IMR-90 (cell line): ENCODE results near the gene NELL2. TPM values are rescaled to one million over a fixed set of nuclear protein-coding genes. Genes with fewer than 3 reads are reported as not detected.

Source experiments
- ATAC-seq: fragments of 200-7000 bp; cut with Tn5 transposase; 2 replicates; pipeline ENCODE4 v1.9.1; 2020; ENCODE audit warnings: low read depth, mild to moderate bottlenecking, moderate library complexity
- BruUV-seq: library from RNA; stranded (reverse); fragments of 400-500 nt; replicated peaks from 2 replicates; lab custom pipeline; 2021; lab: Mats Ljungman, UMichigan
- CTCF ChIA-PET: fragments of 300-600 bp; formaldehyde crosslinking; extraction: SDS; loops from one replicate; lab custom pipeline; 2021; ENCODE audit warnings: antibody characterized with exemption; lab: Yijun Ruan, JAX
- POLR2A ChIA-PET: fragments of 300-600 bp; sonication (Branson Sonifier 250); formaldehyde crosslinking; loops from one replicate; lab custom pipeline; 2022; ENCODE audit warnings: antibody characterized with exemption; ENCODE audit not compliant: unreplicated experiment; lab: Charles Lee
- DNase-seq: peaks from one replicate; pipeline ENCODE4 v3.0.0; 2013
- H2AFZ ChIP-seq: replicated peaks from 2 replicates; pipeline ENCODE3; 2013; ENCODE audit warnings: low read length, mild to moderate bottlenecking; ENCODE audit not compliant: poor library complexity
- H2AK5ac ChIP-seq: 2 replicates; pipeline ENCODE4 v1.6.1; 2013; ENCODE audit warnings: low read depth, low read length, inconsistent platforms
- H2AK9ac ChIP-seq: replicated peaks from 2 replicates; pipeline ENCODE3; 2013; ENCODE audit warnings: mild to moderate bottlenecking, low read depth, low read length, moderate library complexity; ENCODE audit not compliant: poor library complexity
- H2BK120ac ChIP-seq: 2 replicates; pipeline ENCODE4 v1.6.1; 2013; ENCODE audit warnings: low read depth, low read length, inconsistent platforms
- H2BK15ac ChIP-seq: 3 replicates; pipeline ENCODE4 v1.6.1; 2013; ENCODE audit warnings: low read depth, low read length, inconsistent platforms
- H2BK20ac ChIP-seq: 2 replicates; pipeline ENCODE4 v1.6.1; 2013; ENCODE audit warnings: low read depth, mild to moderate bottlenecking, inconsistent platforms, low read length, moderate library complexity
- H2BK5ac ChIP-seq: 2 replicates; pipeline ENCODE4 v1.6.1; 2013; ENCODE audit warnings: mild to moderate bottlenecking, low read depth, low read length, inconsistent platforms; ENCODE audit not compliant: poor library complexity, severe bottlenecking
- H3K14ac ChIP-seq: replicated peaks from 2 replicates; pipeline ENCODE4 v1.6.1; 2013; ENCODE audit warnings: low read depth, low read length, inconsistent platforms
- H3K18ac ChIP-seq: 2 replicates; pipeline ENCODE4 v1.6.1; 2013; ENCODE audit warnings: low read depth, low read length, control low read depth
- H3K23ac ChIP-seq: 2 replicates; pipeline ENCODE4 v1.6.1; 2013; ENCODE audit warnings: low read depth, low read length, inconsistent platforms
- H3K27ac ChIP-seq: 2 replicates; pipeline ENCODE4 v1.5.1; 2013; ENCODE audit warnings: mild to moderate bottlenecking, control low read depth, low read length; ENCODE audit not compliant: insufficient read depth
- H3K27me3 ChIP-seq: 2 replicates; pipeline ENCODE4 v1.6.1; 2013; ENCODE audit warnings: low read length; ENCODE audit not compliant: control insufficient read depth, insufficient read depth
- H3K36me3 ChIP-seq: 2 replicates; pipeline ENCODE4 v1.6.1; 2013; ENCODE audit warnings: low read length, mixed read lengths; ENCODE audit not compliant: control insufficient read depth, insufficient read depth
- H3K4ac ChIP-seq: 2 replicates; pipeline ENCODE4 v1.6.1; 2013; ENCODE audit warnings: low read depth, low read length, inconsistent platforms
- H3K4me1 ChIP-seq: 2 replicates; pipeline ENCODE4 v1.6.1; 2013; ENCODE audit warnings: low read length, mixed read lengths; ENCODE audit not compliant: control insufficient read depth, insufficient read depth
- H3K4me2 ChIP-seq: 2 replicates; pipeline ENCODE4 v1.6.1; 2013; ENCODE audit warnings: low read depth, mild to moderate bottlenecking, control low read depth, low read length, moderate library complexity
- H3K4me3 ChIP-seq: 2 replicates; pipeline ENCODE4 v1.5.1; 2013; ENCODE audit warnings: low read depth, mild to moderate bottlenecking, control low read depth, low read length, moderate library complexity; ENCODE audit not compliant: insufficient read depth
- H3K56ac ChIP-seq: 2 replicates; pipeline ENCODE4 v1.6.1; 2013; ENCODE audit warnings: low read length, inconsistent platforms; ENCODE audit not compliant: insufficient read depth; ENCODE audit errors: extremely low read depth
- H3K79me1 ChIP-seq, 2 experiments: 2 replicates each; pipeline ENCODE4 v1.6.1; 2013; ENCODE audit warnings: low read length in 2 of 2, inconsistent platforms in 1 of 2, low read depth in 1 of 2
- H3K9ac ChIP-seq: 2 replicates; pipeline ENCODE4 v1.6.1; 2013; ENCODE audit warnings: low read depth, low read length, control low read depth
- H3K9me1 ChIP-seq: 2 replicates; pipeline ENCODE4 v1.6.1; 2013; ENCODE audit warnings: low read length, inconsistent platforms; ENCODE audit not compliant: insufficient read depth
- H3K9me3 ChIP-seq: 2 replicates; pipeline ENCODE4 v1.6.1; 2013; ENCODE audit warnings: low read length; ENCODE audit not compliant: control insufficient read depth, insufficient read depth
- H4K20me1 ChIP-seq: 2 replicates; pipeline ENCODE4 v1.6.1; 2013; ENCODE audit warnings: low read length, inconsistent platforms; ENCODE audit not compliant: insufficient read depth
- H4K5ac ChIP-seq: 2 replicates; pipeline ENCODE4 v1.6.1; 2013; ENCODE audit warnings: mild to moderate bottlenecking, low read depth, low read length, control low read depth
- H4K8ac ChIP-seq, 2 experiments: 2 replicates each; pipeline ENCODE4 v1.6.1; 2013; ENCODE audit warnings: low read depth in 2 of 2, low read length in 2 of 2, control low read depth in 1 of 2, inconsistent platforms in 1 of 2
- H4K91ac ChIP-seq: 2 replicates; pipeline ENCODE4 v1.6.1; 2013; ENCODE audit warnings: low read depth, low read length, inconsistent platforms; ENCODE audit not compliant: insufficient read depth
- BHLHE40 ChIP-seq: fragments of 150-350 bp; IDR thresholded peaks from 2 replicates; pipeline ENCODE4 v1.6.1; 2016; ENCODE audit warnings: mild to moderate bottlenecking, low read depth, low read length
- CEBPB ChIP-seq: IDR thresholded peaks from 2 replicates; pipeline ENCODE4 v1.6.1; 2012; ENCODE audit warnings: low read depth, low read length, improper control_type of control experiment
- CHD1 ChIP-seq: IDR thresholded peaks from 2 replicates; pipeline ENCODE4 v1.6.1; 2012; ENCODE audit warnings: low read depth, low read length, improper control_type of control experiment
- FOS ChIP-seq: fragments of 150-350 bp; IDR thresholded peaks from 2 replicates; pipeline ENCODE4 v1.6.1; 2016; ENCODE audit warnings: low read depth, low read length
- MAFK ChIP-seq: IDR thresholded peaks from 2 replicates; pipeline ENCODE4 v1.6.1; 2012; ENCODE audit warnings: low read depth, low read length, improper control_type of control experiment
- MXI1 ChIP-seq: IDR thresholded peaks from 2 replicates; pipeline ENCODE4 v1.6.1; 2012; ENCODE audit warnings: low read depth, mild to moderate bottlenecking, low read length, moderate library complexity, borderline replicate concordance
- NFE2L2 ChIP-seq: fragments of 150-350 bp; IDR thresholded peaks from 2 replicates; pipeline ENCODE4 v1.6.1; 2016; ENCODE audit warnings: low read depth, mild to moderate bottlenecking, low read length
- POLR2A ChIP-seq: IDR thresholded peaks from 2 replicates; pipeline ENCODE4 v1.6.1; 2012; ENCODE audit warnings: mild to moderate bottlenecking, low read depth, low read length
- RAD21 ChIP-seq: IDR thresholded peaks from 2 replicates; pipeline ENCODE4 v1.6.1; 2012; ENCODE audit warnings: low read length, improper control_type of control experiment
- RCOR1 ChIP-seq: IDR thresholded peaks from 2 replicates; pipeline ENCODE4 v1.6.1; 2012; ENCODE audit warnings: mild to moderate bottlenecking, low read length, improper control_type of control experiment; ENCODE audit not compliant: insufficient replicate concordance
- RFX5 ChIP-seq: IDR thresholded peaks from 2 replicates; pipeline ENCODE4 v1.8.0; 2012; ENCODE audit warnings: low read depth, mild to moderate bottlenecking, low read length, moderate library complexity
- SMC3 ChIP-seq: fragments of 150-350 bp; IDR thresholded peaks from 2 replicates; pipeline ENCODE4 v1.6.1; 2016; ENCODE audit warnings: low read depth, mild to moderate bottlenecking, antibody characterized with exemption, low read length, moderate library complexity
- WGBS, 2 experiments: methylation state at CpG; one replicate each; pipeline versions ENCODE4 v1.1.5 to v1.1.7; 2013; ENCODE audit warnings: missing lambda C conversion rate in 2 of 2; ENCODE audit not compliant: insufficient read length in 1 of 2; ENCODE audit errors: extremely low coverage in 2 of 2; 5-methylcytosine and 5-hydroxymethylcytosine counted together
- dilution Hi-C: fragments of 300-500 bp; cut with HindIII; formaldehyde crosslinking; loops from one replicate; pipeline ENCODE4 v1.14.3; 2018; ENCODE audit warnings: low sequenced_read_pairs; ENCODE audit not compliant: unreplicated experiment
- in situ Hi-C: fragments of 300-500 bp; cut with MboI; formaldehyde crosslinking; loops from 3 replicates; pipeline ENCODE4 v1.14.3; 2019; ENCODE audit warnings: low sequenced_read_pairs, inconsistent platforms, mixed read lengths
- intact Hi-C: fragments of 100-400 bp; cut with micrococcal nuclease; formaldehyde crosslinking; loops from 2 replicates; pipeline ENCODE4 v1.10.0; 2022
- polyA plus RNA-seq, 3 experiments: library from polyadenylated mRNA; depleted of rRNA; stranded (reverse); fragments of >200 nt; gene quantifications; 2 replicates each; pipeline ENCODE4 v1.2.3, GENCODE V29; 2012; ENCODE audit warnings: low replicate concordance in 1 of 3
- total RNA-seq: library from RNA; depleted of rRNA; stranded (reverse); fragments of >200 nt; gene quantifications from 2 replicates; pipeline ENCODE4 v1.2.3, GENCODE V29; 2012
- TF ChIP-seq, protein P1 (sequence below): conservative IDR thresholded peaks from 2 replicates; pipeline ENCODE4 v1.5.1; 2012; ENCODE audit warnings: mild to moderate bottlenecking, low read depth, low read length, improper control_type of control experiment
- TF ChIP-seq, protein P2 (sequence below): fragments of 150-350 bp; IDR thresholded peaks from 2 replicates; pipeline ENCODE4 v1.6.1; 2017; ENCODE audit warnings: mild to moderate bottlenecking, antibody characterized with exemption, low read length, low read depth
- TF ChIP-seq, protein P3 (sequence below): fragments of 150-350 bp; IDR thresholded peaks from 2 replicates; pipeline ENCODE4 v1.6.1; 2016; ENCODE audit warnings: low read depth, mild to moderate bottlenecking, low read length, moderate library complexity, borderline replicate concordance

Gene NELL2
- total and polyA plus RNA-seq, 2 of the 4 experiments (the other 2 are of a cell fraction) = 0.18 to 0.26 TPM

DNA sequence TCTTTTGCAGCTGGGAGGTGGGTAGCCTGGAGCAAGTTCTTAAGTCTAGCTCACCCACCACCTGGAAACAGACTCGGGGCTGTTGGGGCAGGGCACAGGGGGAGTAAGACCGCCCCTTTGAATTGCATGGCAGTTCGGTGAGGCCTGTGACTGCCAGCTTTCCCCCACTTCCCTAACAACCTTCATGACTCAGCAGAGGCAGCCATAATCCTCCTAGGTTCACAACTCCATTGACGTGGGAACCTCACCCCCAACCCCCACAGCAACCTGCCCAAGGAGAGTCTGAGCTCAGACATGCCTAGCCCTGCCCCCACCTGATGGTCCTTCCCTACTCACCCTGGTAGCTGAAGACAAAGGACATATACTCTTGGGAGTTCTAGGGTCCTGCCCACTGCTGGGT, 87.4 kb downstream of the NELL2 start:
- no peaks in the 10 kb centered on the region for H3K9me1 ChIP-seq
- no TSS peak for BruUV-seq
- no peaks in the 10 kb centered on the region for H3K4me1 ChIP-seq
- no peak overlapping the region for H2AFZ ChIP-seq
- H3K36me3 ChIP-seq = no peaks in the 10 kb centered on the region
- no peak overlapping the region for H3K4me2 ChIP-seq
- no peak overlapping the region for H2AK9ac ChIP-seq
- H3K4me3 ChIP-seq = no peak overlapping the region
- no peak overlapping the region for H3K9ac ChIP-seq
- no peak overlapping the region for H2AK5ac ChIP-seq
- H4K20me1 ChIP-seq = no peaks in the 10 kb centered on the region
- H4K5ac ChIP-seq = no peak overlapping the region
- ATAC-seq (no peak), DNase-seq (no peak)
- in situ Hi-C loops = no loop called here
- no peak overlapping the region for H3K14ac ChIP-seq
- H3K56ac ChIP-seq = no peak overlapping the region
- ChIA-PET CTCF (no interaction called here), POLR2A (no interaction called here)
- WGBS, 2 experiments = no CpG with 5 or more reads among the region's 4 CpGs
- no peak overlapping the region for H3K27ac ChIP-seq
- no peak overlapping the region for H2BK15ac ChIP-seq
- H3K23ac ChIP-seq = no peak overlapping the region
- H3K79me1 ChIP-seq = no peaks in the 10 kb centered on the region
- no peak overlapping the region for H3K4ac ChIP-seq
- no peaks in the 10 kb centered on the region for H3K27me3 ChIP-seq
- no peak overlapping the region for H2BK120ac ChIP-seq
- no peak for TF ChIP-seq MXI1
- TF ChIP-seq CHD1 = no peak
- no peak for TF ChIP-seq RCOR1
- TF ChIP-seq, protein P1, sequence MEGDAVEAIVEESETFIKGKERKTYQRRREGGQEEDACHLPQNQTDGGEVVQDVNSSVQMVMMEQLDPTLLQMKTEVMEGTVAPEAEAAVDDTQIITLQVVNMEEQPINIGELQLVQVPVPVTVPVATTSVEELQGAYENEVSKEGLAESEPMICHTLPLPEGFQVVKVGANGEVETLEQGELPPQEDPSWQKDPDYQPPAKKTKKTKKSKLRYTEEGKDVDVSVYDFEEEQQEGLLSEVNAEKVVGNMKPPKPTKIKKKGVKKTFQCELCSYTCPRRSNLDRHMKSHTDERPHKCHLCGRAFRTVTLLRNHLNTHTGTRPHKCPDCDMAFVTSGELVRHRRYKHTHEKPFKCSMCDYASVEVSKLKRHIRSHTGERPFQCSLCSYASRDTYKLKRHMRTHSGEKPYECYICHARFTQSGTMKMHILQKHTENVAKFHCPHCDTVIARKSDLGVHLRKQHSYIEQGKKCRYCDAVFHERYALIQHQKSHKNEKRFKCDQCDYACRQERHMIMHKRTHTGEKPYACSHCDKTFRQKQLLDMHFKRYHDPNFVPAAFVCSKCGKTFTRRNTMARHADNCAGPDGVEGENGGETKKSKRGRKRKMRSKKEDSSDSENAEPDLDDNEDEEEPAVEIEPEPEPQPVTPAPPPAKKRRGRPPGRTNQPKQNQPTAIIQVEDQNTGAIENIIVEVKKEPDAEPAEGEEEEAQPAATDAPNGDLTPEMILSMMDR = no peak
- TF ChIP-seq BHLHE40 = no peak
- TF ChIP-seq SMC3 = no peak
- no peak for TF ChIP-seq RAD21
- no peak for TF ChIP-seq CEBPB
- no peak for TF ChIP-seq FOS
- TF ChIP-seq, protein P2, sequence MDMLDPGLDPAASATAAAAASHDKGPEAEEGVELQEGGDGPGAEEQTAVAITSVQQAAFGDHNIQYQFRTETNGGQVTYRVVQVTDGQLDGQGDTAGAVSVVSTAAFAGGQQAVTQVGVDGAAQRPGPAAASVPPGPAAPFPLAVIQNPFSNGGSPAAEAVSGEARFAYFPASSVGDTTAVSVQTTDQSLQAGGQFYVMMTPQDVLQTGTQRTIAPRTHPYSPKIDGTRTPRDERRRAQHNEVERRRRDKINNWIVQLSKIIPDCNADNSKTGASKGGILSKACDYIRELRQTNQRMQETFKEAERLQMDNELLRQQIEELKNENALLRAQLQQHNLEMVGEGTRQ = no peak
- no peak for TF ChIP-seq MAFK
- TF ChIP-seq POLR2A = no peak
- TF ChIP-seq, protein P3, sequence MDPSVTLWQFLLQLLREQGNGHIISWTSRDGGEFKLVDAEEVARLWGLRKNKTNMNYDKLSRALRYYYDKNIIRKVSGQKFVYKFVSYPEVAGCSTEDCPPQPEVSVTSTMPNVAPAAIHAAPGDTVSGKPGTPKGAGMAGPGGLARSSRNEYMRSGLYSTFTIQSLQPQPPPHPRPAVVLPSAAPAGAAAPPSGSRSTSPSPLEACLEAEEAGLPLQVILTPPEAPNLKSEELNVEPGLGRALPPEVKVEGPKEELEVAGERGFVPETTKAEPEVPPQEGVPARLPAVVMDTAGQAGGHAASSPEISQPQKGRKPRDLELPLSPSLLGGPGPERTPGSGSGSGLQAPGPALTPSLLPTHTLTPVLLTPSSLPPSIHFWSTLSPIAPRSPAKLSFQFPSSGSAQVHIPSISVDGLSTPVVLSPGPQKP = no peak
- no peak for TF ChIP-seq NFE2L2
- TF ChIP-seq RFX5 = no peak
- H4K8ac ChIP-seq = no peak overlapping the region
- intact Hi-C loops = no loop called here
- no peak overlapping the region for H2BK20ac ChIP-seq
- no peak overlapping the region for H4K91ac ChIP-seq
- no peaks in the 10 kb centered on the region; the same call in 1 of the 2 replicates for H3K9me3 ChIP-seq
- H3K18ac ChIP-seq = no peak overlapping the region
- dilution Hi-C loops = no loop called here
- H2BK5ac ChIP-seq = no peak overlapping the region
